Measurements from ENCODE around the gene SEMA5A. TPM values are rescaled to one million over a fixed set of nuclear protein-coding genes. Genes with fewer than 3 reads are reported as not detected.

SEMA5A gene
- total RNA-seq, 1 experiment from 2014 or later = 2.7 TPM

DNA sequence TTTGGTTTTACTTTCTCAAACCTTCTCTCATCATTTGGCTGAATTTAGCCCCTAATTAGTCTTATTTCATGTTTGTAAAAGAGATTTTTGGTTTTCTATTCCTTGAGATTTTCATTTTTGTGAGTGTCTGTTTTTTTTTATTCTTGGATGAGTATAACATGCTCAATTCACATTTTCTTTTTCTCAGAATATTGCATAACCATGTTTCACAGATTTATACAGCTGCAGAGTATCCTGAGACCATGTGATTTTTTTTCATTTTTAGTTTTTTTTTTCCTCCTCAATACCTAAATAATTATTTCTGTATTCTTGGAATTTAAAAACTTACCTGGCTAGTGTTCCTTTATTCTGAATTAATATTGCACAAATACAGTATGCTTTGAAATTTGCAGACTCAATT, 361.9 kb downstream of the SEMA5A start:
- no peak for DNase-seq (ENCODE audit: low read depth)

GRCh38 chr5:9182899-9183695, 362.8 kb downstream of the SEMA5A start:
- no peak for DNase-seq (ENCODE audit: low read depth)

DNA sequence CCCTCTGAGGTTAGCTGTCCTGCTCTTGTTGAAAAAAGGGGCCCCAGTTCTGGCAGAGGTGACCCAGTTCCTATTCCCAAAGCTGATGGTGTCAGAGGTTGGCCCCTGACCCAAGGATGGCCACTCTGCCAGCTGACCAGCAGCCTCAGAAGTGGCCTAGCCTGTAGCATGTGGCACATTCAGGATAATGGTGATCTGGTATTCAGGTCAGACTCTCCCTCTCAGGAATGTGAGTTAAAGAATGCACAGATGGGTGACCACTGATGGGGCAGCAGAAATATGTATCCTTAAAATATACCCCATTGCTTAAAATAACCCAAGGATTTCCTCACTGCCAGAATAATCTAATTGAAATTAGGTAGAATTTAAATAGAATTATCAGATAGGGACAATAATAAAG, 369.2 kb downstream of the SEMA5A start:
- no peak for DNase-seq (ENCODE audit: low read depth)

DNA sequence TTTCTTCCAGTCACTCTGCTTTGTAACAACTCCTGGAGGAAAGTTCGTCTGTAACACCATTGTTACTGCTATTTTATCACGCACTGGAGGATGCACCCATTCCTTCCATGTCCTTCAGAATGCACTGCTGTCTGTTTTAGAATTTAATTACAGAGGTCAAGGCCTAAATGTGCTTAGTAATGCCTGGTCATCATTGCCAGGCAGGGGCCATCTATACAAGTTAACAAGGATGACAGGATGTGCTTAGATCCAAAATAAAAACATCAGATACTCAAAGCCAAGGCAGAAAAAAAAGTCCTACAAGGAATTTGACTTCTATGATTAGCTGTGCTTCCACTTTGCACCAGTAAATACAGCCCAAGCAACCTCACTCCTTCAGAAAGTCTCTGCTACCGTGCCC, 371.4 kb downstream of the SEMA5A start:
- DNase-seq (ENCODE audit: low read depth) = no peak

DNA sequence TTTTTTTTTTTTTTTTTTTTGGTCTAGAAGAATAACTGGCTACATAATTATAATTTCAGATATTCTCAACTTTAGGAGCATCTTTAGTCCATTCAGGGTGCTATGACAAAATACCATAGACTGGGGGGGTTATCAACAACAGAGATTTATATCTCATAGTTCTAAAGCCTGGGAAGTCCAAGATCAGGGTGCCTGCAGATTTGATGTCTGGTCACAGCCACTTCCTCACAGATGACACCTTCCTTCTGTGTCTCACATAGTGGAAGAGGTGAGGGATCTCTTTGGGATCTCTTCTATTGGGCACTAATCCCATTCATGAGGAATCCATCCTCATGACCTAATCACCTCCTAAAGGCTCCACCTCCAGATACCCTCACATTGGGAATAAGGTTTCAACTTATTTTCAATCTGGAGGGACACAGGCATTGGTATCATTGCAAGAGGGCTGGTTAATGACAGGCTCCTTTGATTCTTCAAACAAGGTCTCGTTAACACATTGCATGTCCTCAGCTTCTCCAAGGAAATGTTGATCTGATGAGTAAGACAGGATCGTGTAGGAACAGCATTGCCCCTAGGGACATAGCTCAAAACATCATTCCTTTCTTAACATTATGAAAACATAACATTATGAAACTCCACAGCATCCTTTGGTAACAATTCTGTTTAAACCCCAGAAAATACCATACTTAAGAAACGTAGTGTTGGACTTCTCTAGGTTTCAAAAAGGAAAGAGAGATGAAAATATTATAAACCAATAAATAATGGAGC, 372.4 kb downstream of the SEMA5A start:
- peak; percentile 52 for DNase-seq (ENCODE audit: low read depth)

- DNase-seq (ENCODE audit: low read depth) = peak; percentile 50
Measured at GRCh38 chr5:9170026-9170425, 375.8 kb downstream of the SEMA5A start.

DNA sequence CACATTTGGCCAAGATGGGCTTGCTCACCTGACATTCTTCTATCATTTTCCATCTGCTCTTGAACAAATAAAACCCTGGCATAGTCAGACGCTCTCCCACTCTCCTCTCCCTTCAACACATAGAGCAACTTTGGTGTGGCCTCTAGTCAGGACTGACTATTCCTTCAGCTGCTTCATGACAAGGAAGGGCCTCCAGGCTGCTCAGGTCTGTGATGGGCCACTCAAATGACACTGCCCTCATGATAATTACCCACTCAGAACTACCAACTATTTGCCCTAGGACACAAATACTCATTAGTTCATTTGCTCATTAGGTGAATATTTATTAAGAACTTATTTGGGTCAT, 376.3 kb downstream of the SEMA5A start:
- DNase-seq (ENCODE audit: low read depth) = no peak

DNA sequence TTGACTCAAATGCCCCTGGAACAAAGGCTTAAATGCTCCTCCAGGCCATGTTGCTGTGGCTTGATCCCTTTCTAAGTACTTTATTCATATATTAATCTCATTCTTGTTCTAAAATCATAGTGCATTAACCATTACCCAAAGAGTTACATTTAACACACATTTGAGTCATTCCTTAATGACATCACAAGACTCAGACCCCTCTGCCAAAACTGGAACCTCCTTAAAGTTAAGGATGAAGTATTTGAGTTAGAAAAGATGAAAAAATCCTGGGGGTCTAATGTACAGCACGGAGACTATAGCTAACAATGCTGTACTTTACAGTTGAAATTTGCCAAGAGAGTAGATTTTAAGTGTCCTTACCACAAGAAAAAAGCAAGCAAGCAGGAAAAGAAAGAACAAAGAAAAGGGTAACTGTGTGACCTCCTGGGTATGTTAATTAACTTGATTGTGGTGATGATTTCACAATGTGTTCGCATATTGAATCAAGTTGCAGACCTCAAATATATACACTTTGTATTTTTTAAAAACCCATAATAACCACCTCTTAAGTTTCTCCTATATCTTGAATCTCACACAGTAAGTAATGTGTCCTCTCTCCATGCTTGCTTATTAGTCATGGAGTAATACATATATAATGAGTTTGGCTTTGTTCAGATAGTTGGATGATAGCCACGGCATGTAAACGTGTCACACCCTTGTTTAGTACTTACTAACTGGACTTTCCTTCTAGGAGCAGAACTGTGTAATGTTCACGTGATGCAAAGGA, 376.9 kb downstream of the SEMA5A start:
- no peak for DNase-seq (ENCODE audit: low read depth)

DNA sequence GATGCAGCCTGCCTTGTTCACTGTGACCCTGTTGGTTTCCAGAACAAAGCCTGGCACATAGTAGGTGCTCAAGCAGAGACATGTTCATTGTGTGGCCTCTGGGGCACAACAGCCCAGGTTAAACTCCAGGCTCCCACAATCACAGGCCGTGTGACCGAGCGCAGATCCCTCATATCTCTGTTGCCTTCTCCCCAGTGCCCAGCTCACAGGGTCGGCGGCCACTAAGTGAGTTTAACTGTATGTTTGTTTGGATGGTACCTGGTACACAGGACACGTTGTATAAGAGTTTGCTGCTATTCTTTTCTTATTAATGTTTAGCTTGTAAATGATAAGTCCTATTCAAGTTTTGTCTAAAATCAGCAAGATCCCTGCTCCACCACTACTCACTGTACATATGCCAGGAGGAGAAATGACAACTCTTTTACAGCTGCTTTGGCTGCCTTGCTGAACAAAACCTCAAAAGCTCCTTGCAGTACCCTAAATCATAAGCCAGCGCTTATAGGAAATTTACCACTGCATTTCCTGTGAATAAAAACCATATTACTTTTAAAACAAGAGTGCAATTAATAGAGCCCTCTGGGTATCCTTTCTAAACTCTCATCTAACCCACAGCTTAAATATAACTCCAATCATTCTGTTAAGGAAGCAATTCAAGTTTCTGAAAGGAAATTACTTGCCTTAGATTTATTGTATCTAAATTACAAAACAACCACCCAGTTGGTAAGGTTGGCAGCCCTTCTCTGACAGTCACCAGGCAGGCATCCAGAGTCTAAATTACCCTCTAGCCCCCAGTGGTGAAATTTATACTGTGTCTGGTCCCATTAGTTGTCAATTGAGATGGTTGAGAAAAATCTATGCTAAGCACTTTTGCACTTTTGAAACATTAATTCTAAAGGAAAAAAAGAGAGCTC, 379.4 kb downstream of the SEMA5A start:
- DNase-seq (ENCODE audit: low read depth) = no peak

GRCh38 chr5:9165546-9165945, 380.3 kb downstream of the SEMA5A start:
- DNase-seq (ENCODE audit: low read depth) = no peak

- no peak for DNase-seq (ENCODE audit: low read depth)
Measured at GRCh38 chr5:9160747-9161146, 385.1 kb downstream of the SEMA5A start.

DNA sequence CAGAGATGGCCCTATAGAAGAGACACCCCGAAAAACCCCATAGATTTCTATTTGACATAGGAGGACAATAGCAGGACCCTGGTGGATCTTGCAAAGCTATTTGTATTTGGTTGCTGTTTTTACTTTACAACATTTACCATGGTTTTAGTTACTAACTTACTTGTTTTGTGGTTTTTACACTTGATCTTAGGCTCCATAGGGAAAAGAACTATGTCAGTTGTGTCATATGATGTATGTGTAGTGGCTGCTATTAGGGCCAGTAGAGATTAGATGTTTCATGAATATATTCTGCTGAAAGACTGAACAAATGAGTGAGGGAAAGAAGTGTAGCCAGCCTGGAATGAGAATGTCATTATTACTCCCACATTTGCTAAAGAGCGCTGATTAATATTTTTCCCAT, 388.1 kb downstream of the SEMA5A start:
- no peak for DNase-seq (ENCODE audit: low read depth)

DNA sequence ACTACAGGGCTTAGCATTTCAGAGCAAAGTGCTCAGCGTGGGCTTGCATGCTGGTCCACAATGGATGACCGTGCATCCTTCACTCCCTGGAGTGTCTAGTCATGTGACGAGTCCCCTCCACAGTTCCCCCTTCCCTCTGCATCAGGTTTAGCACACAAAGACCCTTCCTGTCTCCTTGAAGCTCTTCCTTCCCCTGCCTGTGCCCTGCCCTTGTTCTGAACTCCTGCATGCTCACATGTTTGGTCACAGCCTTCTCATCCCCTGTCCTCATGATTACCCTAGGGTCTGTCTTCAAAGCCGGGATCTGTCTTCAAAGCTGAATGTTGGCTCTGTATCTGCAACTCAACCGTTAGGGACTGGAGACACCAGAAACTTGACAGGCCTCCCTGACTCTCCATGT, 388.9 kb downstream of the SEMA5A start:
- DNase-seq (ENCODE audit: low read depth) = no peak

- peak; percentile 73 for DNase-seq (ENCODE audit: low read depth)
Measured at GRCh38 chr5:9156282-9156681, 389.6 kb downstream of the SEMA5A start.

DNA sequence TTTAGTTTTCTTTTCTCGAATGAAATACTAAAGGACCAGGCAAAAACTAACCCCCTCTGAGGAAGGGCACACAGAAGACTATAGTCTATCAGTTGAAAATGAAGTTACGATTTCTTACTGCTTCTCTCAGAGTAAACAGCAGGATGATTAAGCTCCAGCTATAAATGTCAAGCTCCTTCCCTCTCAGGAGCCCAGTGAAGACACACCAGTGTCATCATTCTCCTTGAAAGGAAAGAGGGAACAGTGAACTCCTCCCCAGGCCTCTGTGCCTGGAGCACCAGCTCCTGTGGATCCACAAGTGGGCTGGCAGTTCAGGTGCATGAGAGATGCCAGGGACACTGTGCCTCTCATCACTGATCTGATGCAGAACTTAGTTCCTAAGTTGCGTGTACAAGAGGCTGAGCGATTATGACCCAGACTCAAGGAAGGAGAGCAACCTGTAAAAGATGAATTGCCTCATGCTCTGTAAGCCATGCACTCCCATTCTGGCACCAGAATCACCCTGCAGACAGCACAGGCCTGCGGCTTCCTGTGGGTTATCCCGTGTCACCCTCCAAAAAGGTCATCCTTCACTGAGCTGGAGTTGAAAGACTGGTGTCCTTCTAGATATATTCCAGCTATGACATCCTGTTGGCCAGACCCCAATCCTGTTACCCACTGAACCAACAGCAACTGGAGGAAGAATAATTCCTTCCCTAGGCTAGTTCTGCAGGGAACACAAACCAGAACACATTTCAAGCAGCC, 394.0 kb downstream of the SEMA5A start:
- DNase-seq (ENCODE audit: low read depth) = no peak

GRCh38 chr5:9149988-9150387, 395.9 kb downstream of the SEMA5A start:
- DNase-seq (ENCODE audit: low read depth) = peak; percentile 100

DNA sequence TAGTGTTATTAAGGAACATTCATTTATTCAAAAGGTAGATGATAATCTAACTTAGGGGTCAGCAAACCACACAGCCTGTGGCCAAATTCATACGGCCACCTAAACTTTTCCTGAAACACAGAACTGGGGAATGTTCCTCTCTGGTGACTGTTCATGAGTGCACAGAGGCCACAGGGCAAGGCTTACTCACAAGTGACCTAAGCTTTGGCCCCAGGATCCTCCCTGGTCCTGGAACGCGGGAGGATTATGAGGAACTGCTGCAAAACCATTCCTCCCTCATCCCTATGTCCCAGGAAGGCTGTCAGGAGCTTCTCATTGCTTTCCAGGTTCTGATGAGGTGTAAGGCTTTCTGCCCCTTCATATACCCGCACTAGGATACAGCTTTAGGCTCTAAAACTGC, 397.6 kb downstream of the SEMA5A start:
- no peak for DNase-seq (ENCODE audit: low read depth)

- no peak for DNase-seq (ENCODE audit: low read depth)
Measured at GRCh38 chr5:9140711-9141110, 405.2 kb downstream of the SEMA5A start.

DNA sequence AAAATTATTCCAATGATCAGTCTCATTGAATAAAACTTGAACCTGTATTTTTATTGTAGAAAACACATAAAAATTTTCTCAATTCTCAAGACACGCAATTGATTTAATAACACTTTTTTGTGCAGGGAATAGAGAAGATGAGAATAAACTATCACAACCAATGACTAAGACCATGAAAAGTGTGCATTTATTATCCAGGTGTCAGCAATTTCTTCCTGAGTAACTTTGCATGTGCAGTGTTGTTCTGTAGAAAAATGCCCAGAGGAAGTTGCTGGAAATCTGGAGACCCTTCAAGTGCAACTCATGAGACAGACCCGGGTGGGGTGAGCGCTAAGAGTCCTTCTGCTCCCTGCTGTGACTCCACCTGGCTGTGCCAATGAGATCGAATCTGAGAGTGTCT, 405.7 kb downstream of the SEMA5A start:
- no peak for DNase-seq (ENCODE audit: low read depth)

DNA sequence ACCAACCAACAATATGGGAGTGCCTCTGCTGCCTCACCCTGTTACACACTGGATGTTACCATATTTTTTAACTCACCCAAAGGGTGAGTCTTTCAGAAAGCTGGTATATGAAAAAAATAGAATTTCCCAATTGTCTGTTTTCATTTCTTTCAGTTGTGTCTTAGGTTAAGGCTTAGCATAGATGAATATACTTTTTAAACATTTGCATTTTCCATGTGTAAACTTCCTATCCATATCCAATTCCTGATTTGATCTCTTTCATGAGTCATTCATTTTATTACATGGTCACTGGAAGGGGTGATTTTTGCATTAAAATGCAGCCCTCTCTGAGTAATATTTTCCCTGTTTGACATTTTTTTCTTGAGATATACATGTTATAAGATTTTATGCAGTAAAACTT, 406.5 kb downstream of the SEMA5A start:
- DNase-seq (ENCODE audit: low read depth) = no peak

Data from HT1080 (cell line).